Measurements from ENCODE around the gene TTC32.

Gene TTC32

GRCh38 chr2:19848952-19849351, 52.8 kb downstream of the TTC32 start:
- no peak for ATAC-seq

GRCh38 chr2:19848029-19848750, 53.6 kb downstream of the TTC32 start:
- ATAC-seq = no peak

- no peak for ATAC-seq
These were observed 54.3 kb downstream of the TTC32 start for GRCh38 chr2:19847486-19847885.

Data from activated CD4-positive, CD25-positive, alpha-beta regulatory T cell treated with anti-CD3 and anti-CD28 coated beads, Interleukin-2, amount 50 U/mL, for 24 hours (primary cell).